ENCODE data around the gene SNX1. TPM values are rescaled to one million over a fixed set of nuclear protein-coding genes. Genes with fewer than 3 reads are reported as not detected.

The SNX1 gene
- total and polyA plus RNA-seq, 9 donors, result 51.5 to 139 (median 125) TPM

DNA sequence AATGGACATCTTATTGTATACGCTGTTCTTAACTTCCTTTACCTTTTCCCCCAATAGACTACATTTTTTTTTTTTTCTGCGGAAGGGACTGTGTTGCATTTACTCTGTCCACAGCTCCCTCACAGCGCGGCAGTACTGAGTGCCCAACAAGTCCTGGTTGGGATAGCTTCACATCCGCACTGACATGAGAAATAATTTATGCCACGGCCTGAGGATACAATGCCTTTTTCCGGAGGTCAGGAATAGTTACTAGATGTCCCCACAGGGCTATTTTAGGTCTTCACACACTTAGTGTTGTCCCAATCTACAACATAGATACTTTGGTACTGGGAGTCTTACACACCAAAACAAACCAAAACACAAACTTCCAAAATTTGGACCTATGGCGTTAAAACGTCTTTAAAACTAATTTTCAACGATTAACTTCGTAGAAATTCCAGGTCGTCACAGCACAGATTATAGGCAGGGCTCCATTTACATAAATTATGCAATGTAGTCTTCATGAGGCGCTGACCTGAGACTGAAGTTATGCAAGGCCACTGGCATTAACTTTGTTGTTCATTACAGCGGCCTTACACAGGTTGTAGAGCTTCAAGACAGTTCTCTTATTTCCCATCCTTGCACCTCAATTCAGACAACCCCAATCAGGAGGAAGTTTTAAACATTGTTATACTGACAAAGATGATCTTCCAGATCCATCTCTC is 68.0 kb downstream of the SNX1 start:
- no peak for TF ChIP-seq POLR2A (IDR thresholded peaks at IDR 0.05)
- TF ChIP-seq, protein P1, sequence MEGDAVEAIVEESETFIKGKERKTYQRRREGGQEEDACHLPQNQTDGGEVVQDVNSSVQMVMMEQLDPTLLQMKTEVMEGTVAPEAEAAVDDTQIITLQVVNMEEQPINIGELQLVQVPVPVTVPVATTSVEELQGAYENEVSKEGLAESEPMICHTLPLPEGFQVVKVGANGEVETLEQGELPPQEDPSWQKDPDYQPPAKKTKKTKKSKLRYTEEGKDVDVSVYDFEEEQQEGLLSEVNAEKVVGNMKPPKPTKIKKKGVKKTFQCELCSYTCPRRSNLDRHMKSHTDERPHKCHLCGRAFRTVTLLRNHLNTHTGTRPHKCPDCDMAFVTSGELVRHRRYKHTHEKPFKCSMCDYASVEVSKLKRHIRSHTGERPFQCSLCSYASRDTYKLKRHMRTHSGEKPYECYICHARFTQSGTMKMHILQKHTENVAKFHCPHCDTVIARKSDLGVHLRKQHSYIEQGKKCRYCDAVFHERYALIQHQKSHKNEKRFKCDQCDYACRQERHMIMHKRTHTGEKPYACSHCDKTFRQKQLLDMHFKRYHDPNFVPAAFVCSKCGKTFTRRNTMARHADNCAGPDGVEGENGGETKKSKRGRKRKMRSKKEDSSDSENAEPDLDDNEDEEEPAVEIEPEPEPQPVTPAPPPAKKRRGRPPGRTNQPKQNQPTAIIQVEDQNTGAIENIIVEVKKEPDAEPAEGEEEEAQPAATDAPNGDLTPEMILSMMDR (IDR thresholded peaks at IDR 0.05), result no peak
- no peak for TF ChIP-seq EP300 (IDR thresholded peaks at IDR 0.05)
- H3K4me1 ChIP-seq (ENCODE audit: insufficient read depth), result peaks cover 9% of the 10 kb centered on the region
- 55 to 67% (median 63%) methylated on average over 14 of the region's 14 CpGs for WGBS, 3 donors
- DNase-seq, result no peak
- H3K27ac ChIP-seq, result peak overlapping the region in 1 of 2 donors; percentile 67
- peak overlapping the region; percentile 26 for H3K4me3 ChIP-seq
- intact Hi-C loops (cut with DNase I), result no loop called here
- no peaks in the 10 kb centered on the region for H3K36me3 ChIP-seq
- no peaks in the 10 kb centered on the region for H3K9me3 ChIP-seq
- no peaks in the 10 kb centered on the region for H3K27me3 ChIP-seq

DNA sequence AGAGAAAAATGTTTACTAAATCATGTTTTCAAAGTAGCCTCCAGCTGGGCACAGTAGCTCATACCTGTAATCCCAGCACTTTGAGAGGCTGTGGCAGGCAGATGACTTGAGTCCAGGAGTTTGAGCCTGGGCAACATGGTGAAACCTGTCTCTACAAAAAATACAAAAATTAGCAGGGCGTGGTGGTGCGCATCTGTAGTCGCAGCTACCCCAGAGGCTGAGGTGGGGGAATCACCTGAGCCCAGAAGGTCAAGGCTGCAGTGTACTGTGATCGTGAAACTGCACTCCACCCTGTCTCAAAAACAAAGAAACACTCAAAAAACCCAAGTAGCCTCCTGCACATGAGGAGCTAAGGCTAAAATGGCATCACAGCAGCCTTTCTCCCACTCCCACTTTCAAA is 68.7 kb downstream of the SNX1 start:
- no peak for DNase-seq
- Histone ChIP-seq H3K9me3 (no peaks in the 10 kb centered on the region), H3K4me1 (ENCODE audit: insufficient read depth) (peaks cover 9% of the 10 kb centered on the region), H3K27ac (no peak overlapping the region), H3K4me3 (no peak overlapping the region), H3K27me3 (no peaks in the 10 kb centered on the region), H3K36me3 (no peaks in the 10 kb centered on the region)
- intact Hi-C loops (cut with DNase I), result no loop called here
- TF ChIP-seq, protein P1 (IDR thresholded peaks at IDR 0.05), result no peak
- TF ChIP-seq POLR2A (IDR thresholded peaks at IDR 0.05) (no peak), EP300 (IDR thresholded peaks at IDR 0.05) (no peak)
- 80 to 84% (median 81%) methylated on average over 4 of the region's 4 CpGs for WGBS, 3 donors

DNA sequence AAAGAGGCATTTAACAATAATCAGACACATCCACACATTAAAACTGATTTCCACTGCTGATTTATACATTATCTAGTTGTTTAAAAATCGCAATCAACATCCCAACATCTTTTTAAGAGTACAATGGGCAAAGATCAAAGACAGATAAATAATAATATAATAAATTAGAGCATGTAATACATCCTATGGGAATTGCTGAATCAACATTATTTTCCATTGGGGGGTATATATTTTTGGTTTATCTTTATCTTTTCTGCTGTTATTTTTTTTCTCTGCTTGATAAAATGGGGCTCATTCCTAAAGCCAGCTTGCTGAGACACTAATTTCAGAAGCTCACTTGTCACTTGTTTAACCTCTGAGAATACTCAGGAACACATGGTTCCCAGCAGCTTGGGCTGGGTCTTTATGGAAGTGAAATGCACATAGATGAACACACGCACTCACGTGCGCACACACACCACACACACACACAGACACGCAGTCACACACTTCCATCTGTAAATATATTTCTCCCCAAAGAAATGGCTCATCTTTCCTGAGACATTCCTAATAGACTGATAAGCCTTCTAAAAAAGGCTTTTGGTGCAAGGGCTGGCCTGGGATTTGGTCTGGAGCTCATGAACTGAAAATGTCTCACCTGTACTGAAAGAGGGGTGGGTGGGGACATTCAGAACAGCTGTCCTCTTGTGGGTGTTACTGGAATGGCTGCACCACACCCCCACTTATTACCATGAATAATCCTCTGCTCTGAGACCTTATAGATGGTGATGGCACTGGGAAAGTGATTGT is 70.5 kb downstream of the SNX1 start:
- Histone ChIP-seq H3K4me1 (ENCODE audit: insufficient read depth) (peaks cover 7% of the 10 kb centered on the region), H3K9me3 (no peaks in the 10 kb centered on the region), H3K27me3 (no peaks in the 10 kb centered on the region), H3K27ac (no peak overlapping the region), H3K4me3 (no peak overlapping the region), H3K36me3 (no peaks in the 10 kb centered on the region)
- intact Hi-C loops (cut with DNase I), result no loop called here
- DNase-seq, result peak in 1 of 5 donors; percentile 7
- TF ChIP-seq, protein P1 (IDR thresholded peaks at IDR 0.05), result no peak
- no peak for TF ChIP-seq POLR2A (IDR thresholded peaks at IDR 0.05)
- no peak for TF ChIP-seq EP300 (IDR thresholded peaks at IDR 0.05)
- WGBS, 3 donors, result 80 to 86% (median 81%) methylated on average over 5 of the region's 5 CpGs

DNA sequence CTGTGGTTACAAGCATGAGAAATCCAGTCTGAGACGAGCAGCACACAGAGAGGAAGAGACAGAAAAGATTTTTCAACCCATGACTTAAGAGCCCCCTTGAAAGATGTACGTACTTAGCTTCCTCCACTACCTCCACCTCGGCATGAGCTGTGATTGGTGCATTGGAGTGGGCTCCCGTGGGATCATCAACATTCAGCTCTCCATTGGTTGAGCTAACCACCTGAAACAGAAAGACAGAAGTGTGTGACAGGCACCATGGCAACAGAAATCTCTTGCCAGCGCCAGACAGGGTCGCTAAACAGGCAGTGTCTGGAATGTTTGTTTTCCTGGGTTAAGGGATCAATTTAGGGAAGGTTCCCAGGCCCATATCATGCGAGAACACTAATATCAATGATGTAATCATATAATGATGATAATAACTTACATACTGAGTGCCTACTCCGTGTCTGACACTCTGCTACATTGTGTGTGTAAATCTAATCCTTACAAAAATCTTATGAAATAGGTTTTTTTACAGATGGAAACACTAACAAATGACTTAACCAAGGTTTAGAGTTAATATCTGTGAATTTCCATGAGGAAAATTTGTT is 84.5 kb downstream of the SNX1 start:
- Histone ChIP-seq H3K4me1 (ENCODE audit: insufficient read depth) (no peaks in the 10 kb centered on the region), H3K27ac (no peak overlapping the region), H3K4me3 (no peak overlapping the region), H3K36me3 (no peaks in the 10 kb centered on the region), H3K9me3 (no peaks in the 10 kb centered on the region), H3K27me3 (no peaks in the 10 kb centered on the region)
- intact Hi-C loops (cut with DNase I), result no loop called here
- WGBS, 3 donors, result 77 to 78% (median 77%) methylated on average over 8 of the region's 8 CpGs
- TF ChIP-seq POLR2A (IDR thresholded peaks at IDR 0.05), result no peak
- TF ChIP-seq, protein P1 (IDR thresholded peaks at IDR 0.05), result no peak
- no peak for TF ChIP-seq EP300 (IDR thresholded peaks at IDR 0.05)
- no peak for DNase-seq
